Pulmonary artery endothelial cell (primary cell): Measurements from ENCODE around the gene PKM. TPM values are rescaled to one million over a fixed set of nuclear protein-coding genes. Genes with fewer than 3 reads are reported as not detected.

Experiments used
- DNase-seq: peaks from one replicate; pipeline ENCODE4 v3.0.0-alpha.2; 2011; ENCODE audit warnings: low read depth, low spot score
- total RNA-seq: library from RNA; depleted of rRNA; stranded (reverse); fragments of >200 nt; gene quantifications from 2 replicates; pipeline ENCODE4 v1.2.3, GENCODE V29; 2014

Gene PKM
- total RNA-seq, 1 donor from 2014 or later: 1,195 TPM

- no peak for DNase-seq
Observed at GRCh38 chr15:72235298-72235697, 4.3 kb upstream of the PKM start.

DNA sequence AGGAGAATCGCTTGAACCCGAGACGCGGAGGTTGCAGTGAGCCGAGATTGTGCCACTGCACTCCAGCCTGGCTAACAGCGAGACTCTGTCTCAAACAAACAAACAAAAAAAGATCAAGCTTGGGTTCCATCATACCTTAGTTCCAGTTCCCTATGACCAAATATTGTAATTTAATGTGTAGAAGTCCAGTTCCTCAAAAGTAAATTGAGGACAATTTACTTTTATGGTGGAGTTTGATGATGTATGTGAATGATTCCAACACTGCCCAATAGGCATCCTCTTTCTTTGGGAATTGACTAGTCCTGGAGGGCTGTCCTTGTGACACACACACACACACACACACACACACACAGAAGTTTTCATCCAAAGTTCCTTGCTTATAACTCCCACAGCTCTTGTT, 2.8 kb upstream of the PKM start:
- DNase-seq: no peak

DNA sequence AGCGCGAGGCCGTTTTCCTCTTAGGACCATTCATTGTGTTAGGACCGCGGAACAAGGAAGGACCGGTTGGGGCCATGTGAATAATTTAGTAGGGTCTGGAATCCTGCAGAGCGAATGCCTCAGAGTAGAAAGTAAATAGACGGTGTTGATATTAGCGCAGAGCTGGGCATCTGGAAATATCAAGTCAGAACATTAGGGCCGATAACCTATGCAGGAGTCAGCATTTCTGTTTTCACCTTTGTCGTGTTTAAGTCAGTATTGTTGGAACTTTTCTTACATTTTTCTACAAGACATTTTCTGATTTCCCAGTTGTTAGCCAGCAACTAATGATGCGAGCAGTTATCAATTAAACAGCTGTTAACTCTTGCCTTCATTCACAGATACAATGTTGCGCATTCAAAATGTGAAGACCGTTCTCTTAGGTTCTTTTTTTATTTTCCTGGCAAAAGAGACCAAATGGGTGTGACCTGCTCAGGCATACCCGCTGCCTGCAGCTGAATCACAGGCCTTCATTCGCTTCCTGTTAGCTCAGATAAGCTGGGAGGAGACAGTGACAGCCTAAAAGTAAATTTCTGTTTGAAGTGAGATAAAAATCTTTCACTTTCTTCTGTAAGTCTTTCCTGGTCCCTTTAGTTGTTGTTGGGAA, 966 bp upstream of the PKM start:
- DNase-seq: no peak

- peak; percentile 68 for DNase-seq
Observed at GRCh38 chr15:72230197-72231065, 559 bp downstream of the PKM start.

- no peak for DNase-seq
Observed at GRCh38 chr15:72229947-72230196, 1.1 kb downstream of the PKM start.

GRCh38 chr15:72229076-72229946, 1.7 kb downstream of the PKM start:
- no peak for DNase-seq

- DNase-seq: no peak
Observed at GRCh38 chr15:72227720-72228119, 3.3 kb downstream of the PKM start.

GRCh38 chr15:72227192-72227586, 3.8 kb downstream of the PKM start:
- peak; percentile 69 for DNase-seq

- no peak for DNase-seq
Observed at GRCh38 chr15:72223278-72223677, 7.7 kb downstream of the PKM start.

DNA sequence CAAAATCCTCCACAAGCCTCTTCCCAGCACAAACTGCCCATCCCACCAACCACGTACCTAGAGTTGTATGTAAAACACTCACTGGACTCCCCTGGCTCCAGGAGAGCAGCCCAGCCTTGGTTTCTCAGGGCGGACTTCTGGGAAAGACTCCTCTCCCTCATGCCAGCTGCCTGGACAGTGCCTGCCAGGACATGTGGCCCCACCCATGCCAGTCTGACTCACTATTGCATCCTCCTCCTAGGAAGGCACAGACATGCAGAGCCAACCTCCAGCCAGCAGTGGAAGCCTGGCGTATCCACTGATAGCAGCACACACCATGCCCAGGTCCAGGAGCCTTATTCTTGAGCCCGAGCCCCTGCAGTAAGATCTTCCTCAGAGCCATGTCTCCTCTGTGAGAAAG, 8.6 kb downstream of the PKM start:
- no peak for DNase-seq

DNA sequence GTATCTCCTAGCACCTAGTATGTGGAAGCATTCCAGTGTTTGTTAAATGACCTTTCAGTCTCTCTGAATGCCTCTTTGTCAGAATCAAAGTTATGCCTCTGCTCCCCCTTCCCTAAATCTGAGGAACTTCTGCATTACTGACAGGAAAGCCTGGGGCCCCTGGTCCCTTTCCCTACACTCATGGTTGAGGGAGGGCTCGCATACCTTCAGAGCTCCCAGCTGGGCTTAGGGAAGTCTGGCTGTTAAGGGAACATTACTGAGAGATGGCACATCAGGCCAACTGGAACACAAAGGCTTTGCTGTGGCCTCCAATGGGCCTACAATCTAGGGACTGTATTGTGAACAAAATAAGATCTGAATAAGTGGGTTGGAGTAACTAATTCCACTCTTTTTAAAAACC, 10.3 kb downstream of the PKM start:
- no peak for DNase-seq

DNA sequence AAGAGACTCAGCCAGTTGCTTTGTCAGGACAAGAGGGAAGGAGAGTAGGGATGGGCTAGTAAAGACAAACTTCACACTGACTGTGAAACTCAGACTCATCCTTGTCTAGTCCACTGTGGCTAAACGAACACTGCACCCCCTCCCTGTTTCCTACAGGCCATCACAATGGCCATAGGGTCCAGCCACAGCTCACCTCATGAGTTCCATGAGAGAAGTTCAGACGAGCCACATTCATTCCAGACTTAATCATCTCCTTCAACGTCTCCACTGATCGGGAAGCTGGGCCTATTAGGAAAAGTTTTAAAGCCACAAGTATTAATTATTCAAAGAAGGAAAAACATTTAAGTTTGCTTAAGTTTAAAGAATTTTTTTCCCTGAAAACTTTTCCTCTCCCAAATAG, 13.8 kb downstream of the PKM start:
- DNase-seq: no peak

DNA sequence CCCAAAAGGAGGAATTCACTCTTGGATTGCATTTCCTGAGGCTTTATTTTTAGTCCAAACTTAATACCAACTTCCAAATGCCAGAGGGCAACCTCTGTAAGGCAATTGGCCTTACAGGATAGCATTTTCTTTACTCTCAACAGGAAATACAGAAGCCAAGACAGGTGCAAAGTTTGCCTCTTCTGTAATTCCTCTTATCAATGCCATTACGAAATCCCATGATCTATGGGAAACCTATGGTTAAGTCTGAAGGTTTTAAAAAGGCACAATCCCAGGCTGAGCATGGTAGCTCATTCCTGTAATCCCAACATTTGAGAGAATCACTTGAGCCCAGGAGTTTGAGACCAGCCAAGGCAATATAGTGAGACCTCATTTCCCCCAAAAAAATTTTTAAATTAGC, 14.9 kb downstream of the PKM start:
- DNase-seq: no peak

DNA sequence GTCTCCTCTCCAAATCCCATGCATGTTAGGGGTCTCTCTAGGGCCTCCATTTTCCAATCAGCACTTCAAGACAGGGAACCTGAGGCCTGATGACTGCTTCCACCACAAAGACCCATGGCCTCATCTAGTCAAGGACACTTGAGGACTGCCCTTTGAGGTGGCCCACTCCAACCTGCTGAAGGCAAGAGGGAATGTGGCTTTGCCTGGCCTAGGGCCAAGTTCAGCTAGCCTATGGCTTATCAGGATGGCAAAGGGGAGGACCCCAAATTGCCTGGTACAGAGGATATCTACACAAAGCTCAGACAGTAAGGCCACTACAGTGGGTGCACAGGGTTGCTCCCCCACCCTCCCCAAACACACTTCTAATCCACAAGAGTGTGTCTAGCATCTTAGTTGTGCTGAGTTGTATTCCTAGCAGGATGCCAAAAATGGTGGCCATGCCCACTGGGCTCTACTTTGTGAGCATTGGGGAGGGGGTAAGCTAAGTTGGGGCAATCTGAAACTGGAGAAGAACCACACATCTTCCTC, 23.4 kb downstream of the PKM start:
- DNase-seq: no peak

GRCh38 chr15:72206677-72207000, 24.4 kb downstream of the PKM start:
- no peak for DNase-seq

- DNase-seq: no peak
Observed at GRCh38 chr15:72205896-72206676, 24.9 kb downstream of the PKM start.

DNA sequence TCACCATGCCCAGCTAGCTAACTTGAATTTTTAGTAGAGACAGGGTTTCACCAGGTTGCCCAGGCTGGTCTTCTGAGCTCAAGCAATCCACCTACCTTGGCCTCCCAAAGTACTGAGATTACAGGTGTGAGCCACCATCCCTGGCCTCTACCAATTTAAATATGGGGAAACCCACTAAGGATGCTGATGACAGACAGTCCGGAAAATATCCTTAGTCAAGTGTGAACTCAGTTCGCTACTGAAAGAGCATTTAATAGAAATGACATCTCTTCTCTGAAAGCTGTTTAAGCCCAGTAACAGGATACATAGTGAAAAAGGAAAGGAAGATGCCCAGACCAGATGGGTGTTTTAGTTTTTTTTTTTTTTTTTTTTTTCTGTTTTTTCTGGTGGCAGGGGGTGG, 25.7 kb downstream of the PKM start:
- DNase-seq: no peak

DNA sequence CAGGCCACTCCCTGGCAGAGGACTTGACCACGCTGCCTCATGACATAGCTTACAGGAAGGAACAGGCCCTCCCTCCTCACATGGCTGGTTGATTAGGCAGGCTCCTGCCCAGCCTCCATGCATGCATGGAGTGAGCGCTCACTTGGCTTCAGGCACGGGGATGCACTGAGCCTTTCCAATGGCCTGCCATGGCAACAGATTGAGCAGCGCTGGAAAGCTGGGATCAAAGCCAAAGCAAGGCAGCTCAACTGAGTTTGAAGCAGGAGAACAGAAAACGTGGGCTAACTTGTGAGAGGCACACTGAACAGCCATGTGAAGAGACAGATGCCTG, 27.5 kb downstream of the PKM start:
- DNase-seq: peak; percentile 76

- DNase-seq: no peak
Observed at GRCh38 chr15:72202801-72203506, 28.0 kb downstream of the PKM start.

- no peak for DNase-seq
Observed at GRCh38 chr15:72202302-72202701, 28.7 kb downstream of the PKM start.

DNA sequence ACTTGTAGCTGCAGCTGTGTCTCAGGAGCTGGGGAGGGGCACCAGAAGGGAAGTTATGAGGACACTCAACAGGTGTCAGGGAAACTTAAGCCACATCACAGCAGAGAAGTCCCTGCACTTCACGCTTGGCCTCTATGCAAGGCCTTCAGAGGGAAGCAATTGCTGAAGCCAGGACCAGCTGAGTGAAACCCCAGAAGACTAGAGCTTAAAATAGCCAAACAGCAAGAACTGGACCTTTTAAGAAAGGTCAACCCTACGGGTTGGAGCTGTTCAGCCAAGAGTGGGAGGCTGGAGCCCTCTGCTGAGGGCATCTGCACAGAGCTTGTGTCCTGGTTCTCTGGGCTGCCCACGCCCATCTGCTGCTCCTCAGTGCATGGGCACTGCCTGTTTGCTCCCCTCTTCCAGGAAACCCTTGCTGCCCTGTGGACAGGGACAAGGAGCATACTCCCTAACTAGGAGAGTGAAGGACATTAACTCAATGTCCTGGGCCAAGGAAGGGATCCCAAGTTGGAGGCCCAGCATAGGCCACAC, 29.5 kb downstream of the PKM start:
- no peak for DNase-seq
